Measurements from ENCODE around the gene ZCCHC2. TPM values are rescaled to one million over a fixed set of nuclear protein-coding genes. Genes with fewer than 3 reads are reported as not detected.

The ZCCHC2 gene
- polyA plus RNA-seq, 4 donors, result 5.1 to 17.6 (median 8.3) TPM

GRCh38 chr18:62516242-62516641, 6.6 kb upstream of the ZCCHC2 start:
- Histone ChIP-seq H3K4me1 (ENCODE audit: control insufficient read depth in 3 of 3, insufficient read depth in 2 of 3, low read depth in 1 of 3, low read length in 2 of 3) (no peaks in the 10 kb centered on the region), H3K9me3 (ENCODE audit: control insufficient read depth in 2 of 2, insufficient read depth in 1 of 2, low read depth in 1 of 2, low read length in 1 of 2) (peaks cover 0 to 14% of the 10 kb centered on the region in 2 donors), H3K27ac (ENCODE audit: low read depth in 1 of 3, low read length in 2 of 3) (no peak overlapping the region), H3K4me3 (ENCODE audit: low read depth in 1 of 3, low read length in 3 of 3) (no peak overlapping the region), H3K27me3 (ENCODE audit: control insufficient read depth in 3 of 3, insufficient read depth in 3 of 3, low read length in 3 of 3) (no peaks in the 10 kb centered on the region), H3K36me3 (ENCODE audit: control insufficient read depth in 3 of 3, insufficient read depth in 2 of 3, low read depth in 1 of 3, low read length in 3 of 3) (no peaks in the 10 kb centered on the region)
- FAIRE-seq, result no peak
- 78 to 91% (median 89%) methylated on average over 1 of the region's 1 CpG for WGBS, 3 donors
- DNase-seq, result no peak

DNA sequence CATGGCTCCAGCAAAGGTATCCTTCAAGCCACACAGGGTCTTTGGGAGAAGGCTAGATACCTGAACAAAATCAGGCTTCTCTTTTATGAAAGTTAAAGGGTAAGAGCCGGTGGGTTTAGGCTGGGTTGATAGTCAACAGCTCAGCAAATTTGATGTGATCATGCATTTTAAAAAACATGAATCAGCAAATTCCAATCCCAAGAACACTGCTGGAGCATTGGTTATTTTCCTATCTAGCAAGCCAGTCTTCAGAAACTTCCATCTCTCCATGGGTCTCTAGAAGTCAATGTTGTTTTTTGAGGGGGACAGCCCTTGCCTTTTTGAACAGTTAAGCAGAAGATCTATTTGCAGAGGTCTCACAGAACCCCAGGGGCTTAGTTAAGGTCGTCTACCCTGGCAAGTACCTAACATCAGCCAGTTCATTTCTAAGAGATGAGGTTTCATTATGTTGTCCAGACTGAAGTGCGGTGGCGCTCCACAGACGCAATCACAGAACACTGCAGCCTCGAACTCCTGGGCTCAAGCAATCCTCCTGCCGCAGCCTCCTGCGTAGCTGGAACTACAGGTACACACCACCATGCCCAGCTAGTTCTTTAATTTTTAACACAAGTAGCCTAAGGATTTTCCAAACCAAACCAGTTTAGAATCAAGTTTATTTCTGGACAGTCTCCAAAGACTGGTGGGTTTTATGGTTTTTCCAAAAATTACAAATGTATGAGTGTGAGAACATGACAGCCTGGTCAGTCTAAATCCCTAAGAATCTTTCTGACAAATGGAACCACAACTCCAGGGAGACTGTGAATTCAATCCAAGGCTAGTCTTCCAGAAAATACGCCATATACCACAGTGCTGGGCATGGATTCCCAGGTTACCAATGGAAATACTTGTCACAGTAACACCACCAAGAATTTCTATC, 4.1 kb upstream of the ZCCHC2 start:
- no peak for FAIRE-seq
- H3K27me3 ChIP-seq (ENCODE audit: control insufficient read depth in 3 of 3, insufficient read depth in 3 of 3, low read length in 3 of 3), result no peaks in the 10 kb centered on the region
- 88 to 92% (median 90%) methylated on average over 9 of the region's 9 CpGs for WGBS, 3 donors

DNA sequence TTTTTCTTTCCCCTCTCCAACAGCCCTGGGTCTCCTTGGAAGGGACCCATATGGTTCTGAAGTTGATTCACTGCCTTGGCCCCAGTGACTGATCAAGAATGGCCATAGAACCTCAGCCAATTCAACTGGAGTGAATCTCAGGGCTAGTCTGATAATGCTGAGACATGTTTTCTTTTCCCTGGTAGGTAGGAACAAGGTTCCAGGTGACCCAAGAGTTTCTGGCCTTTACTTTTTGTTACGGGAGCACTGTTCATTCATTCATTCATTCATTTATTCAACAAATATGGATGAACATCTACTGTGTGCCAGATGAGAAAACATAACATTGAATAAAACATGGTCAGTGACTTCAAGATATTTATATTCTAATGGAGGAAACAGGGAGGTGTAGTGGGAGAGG, 3.1 kb upstream of the ZCCHC2 start:
- peaks cover 0 to 4% (median 0%) of the 10 kb centered on the region in 3 donors for H3K4me1 ChIP-seq (ENCODE audit: control insufficient read depth in 3 of 3, insufficient read depth in 2 of 3, low read depth in 1 of 3, low read length in 2 of 3)
- WGBS, 3 donors, result 94 to 97% (median 96%) methylated on average over 1 of the region's 1 CpG
- H3K27ac ChIP-seq (ENCODE audit: low read depth in 1 of 3, low read length in 2 of 3), result no peak overlapping the region
- FAIRE-seq (no peak), DNase-seq (no peak)
- no peak overlapping the region for H3K4me3 ChIP-seq (ENCODE audit: low read depth in 1 of 3, low read length in 3 of 3)
- no peaks in the 10 kb centered on the region for H3K36me3 ChIP-seq (ENCODE audit: control insufficient read depth in 3 of 3, insufficient read depth in 2 of 3, low read depth in 1 of 3, low read length in 3 of 3)
- H3K27me3 ChIP-seq (ENCODE audit: control insufficient read depth in 3 of 3, insufficient read depth in 3 of 3, low read length in 3 of 3), result no peaks in the 10 kb centered on the region
- H3K9me3 ChIP-seq (ENCODE audit: control insufficient read depth in 2 of 2, insufficient read depth in 1 of 2, low read depth in 1 of 2, low read length in 1 of 2), result peaks cover 0 to 3% of the 10 kb centered on the region in 2 donors

More for the DNA sequence above, 4.1 kb upstream of the ZCCHC2 start:
- DNase-seq, result no peak
- no peak overlapping the region for H3K4me3 ChIP-seq (ENCODE audit: low read depth in 1 of 3, low read length in 3 of 3)
- H3K4me1 ChIP-seq (ENCODE audit: control insufficient read depth in 3 of 3, insufficient read depth in 2 of 3, low read depth in 1 of 3, low read length in 2 of 3), result peaks cover 0 to 4% (median 0%) of the 10 kb centered on the region in 3 donors
- H3K36me3 ChIP-seq (ENCODE audit: control insufficient read depth in 3 of 3, insufficient read depth in 2 of 3, low read depth in 1 of 3, low read length in 3 of 3), result no peaks in the 10 kb centered on the region
- H3K27ac ChIP-seq (ENCODE audit: low read depth in 1 of 3, low read length in 2 of 3), result no peak overlapping the region
- peaks cover 0 to 3% of the 10 kb centered on the region in 2 donors for H3K9me3 ChIP-seq (ENCODE audit: control insufficient read depth in 2 of 2, insufficient read depth in 1 of 2, low read depth in 1 of 2, low read length in 1 of 2)

DNA sequence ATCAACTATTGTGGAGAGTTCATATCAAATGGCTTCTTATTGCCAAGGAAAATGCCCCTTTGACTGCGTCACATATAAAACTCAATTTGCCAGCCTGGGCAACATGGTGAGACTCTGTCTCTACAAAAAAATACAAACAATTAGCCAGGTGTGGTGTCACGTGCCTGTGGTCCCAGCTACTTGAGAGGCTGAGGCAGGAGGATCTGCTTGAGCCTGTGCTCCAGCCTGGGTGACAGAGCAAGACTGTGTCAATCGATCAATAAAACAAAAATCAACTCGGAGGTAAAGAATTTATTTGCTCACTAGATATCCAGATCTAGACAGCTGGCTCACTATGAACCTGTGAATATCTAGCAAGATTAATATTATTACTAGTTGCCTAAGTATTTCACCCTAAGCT, 1.7 kb upstream of the ZCCHC2 start:
- Histone ChIP-seq H3K27ac (ENCODE audit: low read depth in 1 of 3, low read length in 2 of 3) (no peak overlapping the region), H3K4me1 (ENCODE audit: control insufficient read depth in 3 of 3, insufficient read depth in 2 of 3, low read depth in 1 of 3, low read length in 2 of 3) (peaks cover 0 to 4% (median 0%) of the 10 kb centered on the region in 3 donors), H3K27me3 (ENCODE audit: control insufficient read depth in 3 of 3, insufficient read depth in 3 of 3, low read length in 3 of 3) (no peaks in the 10 kb centered on the region), H3K9me3 (ENCODE audit: control insufficient read depth in 2 of 2, insufficient read depth in 1 of 2, low read depth in 1 of 2, low read length in 1 of 2) (no peaks in the 10 kb centered on the region), H3K4me3 (ENCODE audit: low read depth in 1 of 3, low read length in 3 of 3) (peak overlapping the region in 1 of 3 donors; percentile 13), H3K36me3 (ENCODE audit: control insufficient read depth in 3 of 3, insufficient read depth in 2 of 3, low read depth in 1 of 3, low read length in 3 of 3) (no peaks in the 10 kb centered on the region)
- FAIRE-seq (no peak), DNase-seq (no peak)
- WGBS, 3 donors, result 31 to 73% (median 50%) methylated on average over 4 of the region's 4 CpGs

- Histone ChIP-seq H3K9me3 (ENCODE audit: control insufficient read depth in 2 of 2, insufficient read depth in 1 of 2, low read depth in 1 of 2, low read length in 1 of 2) (no peaks in the 10 kb centered on the region), H3K36me3 (ENCODE audit: control insufficient read depth in 3 of 3, insufficient read depth in 2 of 3, low read depth in 1 of 3, low read length in 3 of 3) (no peaks in the 10 kb centered on the region), H3K4me3 (ENCODE audit: low read depth in 1 of 3, low read length in 3 of 3) (peak overlapping the region in 1 of 3 donors; percentile 13), H3K27me3 (ENCODE audit: control insufficient read depth in 3 of 3, insufficient read depth in 3 of 3, low read length in 3 of 3) (no peaks in the 10 kb centered on the region), H3K27ac (ENCODE audit: low read depth in 1 of 3, low read length in 2 of 3) (no peak overlapping the region), H3K4me1 (ENCODE audit: control insufficient read depth in 3 of 3, insufficient read depth in 2 of 3, low read depth in 1 of 3, low read length in 2 of 3) (peaks cover 0 to 4% (median 0%) of the 10 kb centered on the region in 3 donors)
- FAIRE-seq, result no peak
- WGBS, 3 donors, result 11 to 43% (median 34%) methylated on average over 2 of the region's 2 CpGs
- DNase-seq, result peak; percentile 8 to 28
Observed at GRCh38 chr18:62521593-62521992, 1.2 kb upstream of the ZCCHC2 start.

DNA sequence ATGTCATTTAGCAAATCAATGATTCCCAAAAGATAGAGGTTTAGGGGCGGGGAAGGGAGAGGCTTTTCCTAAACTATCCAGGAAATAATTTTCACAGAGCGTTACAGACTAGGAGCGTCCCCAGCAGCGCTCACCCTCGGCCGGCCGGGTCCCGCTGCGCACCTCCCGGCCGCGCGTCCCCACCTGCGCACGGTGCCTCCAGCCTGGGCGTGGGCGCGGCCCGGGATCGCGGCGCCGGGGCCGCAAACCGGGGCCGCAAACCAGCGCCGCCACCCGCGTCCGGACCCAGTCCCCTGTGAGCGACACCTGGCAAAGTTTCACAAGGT, 684 bp upstream of the ZCCHC2 start:
- Histone ChIP-seq H3K27me3 (ENCODE audit: control insufficient read depth in 3 of 3, insufficient read depth in 3 of 3, low read length in 3 of 3) (no peaks in the 10 kb centered on the region), H3K36me3 (ENCODE audit: control insufficient read depth in 3 of 3, insufficient read depth in 2 of 3, low read depth in 1 of 3, low read length in 3 of 3) (no peaks in the 10 kb centered on the region), H3K4me1 (ENCODE audit: control insufficient read depth in 3 of 3, insufficient read depth in 2 of 3, low read depth in 1 of 3, low read length in 2 of 3) (peaks cover 0 to 6% (median 0%) of the 10 kb centered on the region in 3 donors), H3K27ac (ENCODE audit: low read depth in 1 of 3, low read length in 2 of 3) (peak overlapping the region; percentile 75 to 99 (median 96)), H3K4me3 (ENCODE audit: low read depth in 1 of 3, low read length in 3 of 3) (peak overlapping the region; percentile 88 to 99 (median 97)), H3K9me3 (ENCODE audit: control insufficient read depth in 2 of 2, insufficient read depth in 1 of 2, low read depth in 1 of 2, low read length in 1 of 2) (no peaks in the 10 kb centered on the region)
- 0% methylated on average over 30 to 32 of the region's 32 CpGs for WGBS, 3 donors
- peak in 1 of 2 donors; percentile 47 for DNase-seq
- no peak for FAIRE-seq

DNA sequence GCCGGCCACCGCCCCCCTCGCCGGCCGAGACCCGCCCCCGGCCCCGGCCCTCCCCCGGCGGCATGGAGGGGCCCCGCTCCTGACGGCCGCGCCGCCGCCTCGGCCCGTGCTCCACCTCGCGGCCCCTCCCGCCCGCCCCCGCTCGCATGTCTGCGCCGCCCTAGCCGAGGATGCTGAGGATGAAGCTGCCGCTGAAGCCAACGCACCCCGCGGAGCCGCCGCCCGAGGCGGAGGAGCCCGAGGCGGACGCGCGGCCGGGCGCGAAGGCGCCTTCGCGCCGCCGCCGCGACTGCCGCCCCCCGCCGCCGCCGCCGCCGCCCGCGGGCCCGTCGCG, 397 bp downstream of the ZCCHC2 start:
- WGBS, 3 donors, result 0 to 2% (median 1%) methylated on average over 10 to 62 of the region's 62 CpGs

GRCh38 chr18:62523631-62524439, 1.0 kb downstream of the ZCCHC2 start:
- H3K27me3 ChIP-seq (ENCODE audit: control insufficient read depth in 3 of 3, insufficient read depth in 3 of 3, low read length in 3 of 3), result no peaks in the 10 kb centered on the region
- H3K9me3 ChIP-seq (ENCODE audit: control insufficient read depth in 2 of 2, insufficient read depth in 1 of 2, low read depth in 1 of 2, low read length in 1 of 2), result no peaks in the 10 kb centered on the region
- H3K4me1 ChIP-seq (ENCODE audit: control insufficient read depth in 3 of 3, insufficient read depth in 2 of 3, low read depth in 1 of 3, low read length in 2 of 3), result peaks cover 0 to 9% (median 2%) of the 10 kb centered on the region in 3 donors
- DNase-seq, result peak; percentile 42 to 83
- H3K36me3 ChIP-seq (ENCODE audit: control insufficient read depth in 3 of 3, insufficient read depth in 2 of 3, low read depth in 1 of 3, low read length in 3 of 3), result no peaks in the 10 kb centered on the region
- FAIRE-seq, result no peak
- 0% methylated on average over 54 to 100 of the region's 100 CpGs for WGBS, 3 donors
- peak overlapping the region; percentile 93 to 98 (median 96) for H3K27ac ChIP-seq (ENCODE audit: low read depth in 1 of 3, low read length in 2 of 3)
- peak overlapping the region; percentile 78 to 99 (median 97) for H3K4me3 ChIP-seq (ENCODE audit: low read depth in 1 of 3, low read length in 3 of 3)

More for the DNA sequence above, 397 bp downstream of the ZCCHC2 start:
- Histone ChIP-seq H3K9me3 (ENCODE audit: control insufficient read depth in 2 of 2, insufficient read depth in 1 of 2, low read depth in 1 of 2, low read length in 1 of 2) (no peaks in the 10 kb centered on the region), H3K4me3 (ENCODE audit: low read depth in 1 of 3, low read length in 3 of 3) (peak overlapping the region in 2 of 3 donors; percentile 97 to 99), H3K27ac (ENCODE audit: low read depth in 1 of 3, low read length in 2 of 3) (peak overlapping the region; percentile 96 to 99 (median 98)), H3K27me3 (ENCODE audit: control insufficient read depth in 3 of 3, insufficient read depth in 3 of 3, low read length in 3 of 3) (no peaks in the 10 kb centered on the region), H3K36me3 (ENCODE audit: control insufficient read depth in 3 of 3, insufficient read depth in 2 of 3, low read depth in 1 of 3, low read length in 3 of 3) (no peaks in the 10 kb centered on the region), H3K4me1 (ENCODE audit: control insufficient read depth in 3 of 3, insufficient read depth in 2 of 3, low read depth in 1 of 3, low read length in 2 of 3) (peaks cover 0 to 9% (median 0%) of the 10 kb centered on the region in 3 donors)
- no peak for DNase-seq
- no peak for FAIRE-seq
